Caco-2 (cell line): ENCODE results near the gene TDRD12. TPM values are rescaled to one million over a fixed set of nuclear protein-coding genes. Genes with fewer than 3 reads are reported as not detected.

ENCODE experiments used
- BruUV-seq: library from RNA; stranded (reverse); fragments of 400-500 nt; replicated peaks from 2 replicates; lab custom pipeline; 2021; lab: Mats Ljungman, UMichigan
- CTCF ChIA-PET: fragments of 300-600 bp; sonication (Branson Sonifier 250); formaldehyde crosslinking; loops from one replicate; lab custom pipeline; 2022; ENCODE audit warnings: antibody characterized with exemption; lab: Charles Lee
- POLR2A ChIA-PET: fragments of 300-600 bp; sonication (Branson Sonifier 250); formaldehyde crosslinking; loops from one replicate; lab custom pipeline; 2022; ENCODE audit warnings: antibody characterized with exemption; lab: Charles Lee
- DNase-seq, 2 experiments: peaks; one replicate each; pipeline versions ENCODE4 v3.0.0 to v3.0.0-alpha.2; 2020 to 2022
- H3K27me3 ChIP-seq: replicated peaks from 2 replicates; pipeline ENCODE4 v1.6.0; 2011; ENCODE audit warnings: low read length; ENCODE audit not compliant: control insufficient read depth, insufficient read depth
- H3K36me3 ChIP-seq: 2 replicates; pipeline ENCODE4 v1.5.1; 2011; ENCODE audit warnings: low read length; ENCODE audit not compliant: control insufficient read depth, insufficient read depth
- H3K4me1 ChIP-seq: fragments of 250-450 bp; sonication (Bioruptor Pico); 2 replicates; pipeline ENCODE4 v1.5.1; 2020; ENCODE audit warnings: mild to moderate bottlenecking
- H3K4me3 ChIP-seq: 2 replicates; pipeline ENCODE4 v1.5.1; 2011; ENCODE audit warnings: low read depth, mild to moderate bottlenecking, control low read depth, low read length
- H3K9me3 ChIP-seq: fragments of 250-450 bp; sonication (Bioruptor Pico); 2 replicates; pipeline ENCODE4 v1.5.1; 2020; ENCODE audit warnings: mild to moderate bottlenecking, moderate library complexity
- H3K27ac Mint-ChIP-seq: one replicate; pipeline ENCODE4 v1.8.0; 2022; ENCODE audit warnings: mixed read lengths; ENCODE audit not compliant: unreplicated experiment
- H3K27me3 Mint-ChIP-seq: one replicate; pipeline ENCODE4 v1.8.0; 2022; ENCODE audit warnings: mixed read lengths; ENCODE audit not compliant: insufficient read depth, unreplicated experiment
- H3K36me3 Mint-ChIP-seq: one replicate; pipeline ENCODE4 v1.8.0; 2022; ENCODE audit warnings: mild to moderate bottlenecking, mixed read lengths; ENCODE audit not compliant: insufficient read depth, unreplicated experiment
- H3K4me1 Mint-ChIP-seq: one replicate; pipeline ENCODE4 v1.8.0; 2022; ENCODE audit warnings: low read depth, mixed read lengths; ENCODE audit not compliant: unreplicated experiment
- H3K4me3 Mint-ChIP-seq: one replicate; pipeline ENCODE4 v1.8.0; 2022; ENCODE audit warnings: mild to moderate bottlenecking, moderate library complexity, mixed read lengths; ENCODE audit not compliant: unreplicated experiment
- H3K9me3 Mint-ChIP-seq: one replicate; pipeline ENCODE4 v1.8.0; 2022; ENCODE audit warnings: mixed read lengths; ENCODE audit not compliant: unreplicated experiment
- intact Hi-C: fragments of 100-400 bp; cut with micrococcal nuclease; formaldehyde crosslinking; loops from one replicate; pipeline ENCODE4 v1.10.0; 2022; ENCODE audit not compliant: unreplicated experiment
- total RNA-seq: library from RNA; stranded (reverse); gene quantifications from 2 replicates; pipeline ENCODE4 v1.2.3, GENCODE V29; 2022
- TF ChIP-seq, protein P1 (sequence below), 2 experiments: fragments of 200-600 bp in 1 of 2; IDR thresholded peaks; 1 replicate in 1 of 2; 2 replicates in 1 of 2; pipeline versions ENCODE4 v1.5.1 to v1.8.0; 2011 to 2022; ENCODE audit warnings: antibody characterized with exemption in 1 of 2, control low read depth in 1 of 2, inconsistent platforms in 1 of 2, low read depth in 1 of 2, low read length in 1 of 2, mild to moderate bottlenecking in 1 of 2, moderate library complexity in 1 of 2; ENCODE audit not compliant: insufficient read depth in 1 of 2, severe bottlenecking in 1 of 2, unreplicated experiment in 1 of 2

Gene TDRD12
- total RNA-seq, 1 experiment from 2014 or later: 0.11 TPM

DNA sequence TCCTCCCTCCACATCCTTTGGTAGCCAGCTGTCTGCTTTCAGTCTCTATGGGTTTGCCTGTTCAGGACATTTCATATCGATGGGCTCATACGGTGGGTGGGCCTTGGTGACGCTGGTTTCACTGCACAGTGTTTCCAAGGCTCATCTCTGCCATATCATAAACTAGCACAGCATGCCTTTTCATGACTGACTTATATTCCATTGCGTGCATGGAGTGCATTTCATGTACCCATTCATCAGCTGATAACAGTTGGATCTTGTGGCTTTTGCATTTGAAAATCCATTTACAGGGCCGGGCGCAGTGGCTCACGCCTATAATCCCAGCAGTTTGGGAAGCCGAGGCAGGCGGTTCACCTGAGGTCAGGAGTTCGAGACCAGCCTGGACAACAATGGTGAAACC is 69.9 kb downstream of the TDRD12 start:
- Histone ChIP-seq H3K9me3 (no peaks in the 10 kb centered on the region), H3K36me3 (no peaks in the 10 kb centered on the region), H3K27me3 (no peaks in the 10 kb centered on the region), H3K4me3 (no peak overlapping the region), H3K4me1 (no peaks in the 10 kb centered on the region)
- H3K27me3 Mint-ChIP-seq: no peaks in the 10 kb centered on the region
- H3K4me1 Mint-ChIP-seq: no peaks in the 10 kb centered on the region
- H3K36me3 Mint-ChIP-seq: no peaks in the 10 kb centered on the region
- DNase-seq: no peak
- no TSS peak for BruUV-seq
- no peak overlapping the region for H3K27ac Mint-ChIP-seq
- CTCF ChIA-PET: no interaction called here
- H3K9me3 Mint-ChIP-seq: no peaks in the 10 kb centered on the region
- POLR2A ChIA-PET: no interaction called here
- no peak overlapping the region for H3K4me3 Mint-ChIP-seq
- intact Hi-C loops: no loop called here
- TF ChIP-seq, protein P1, sequence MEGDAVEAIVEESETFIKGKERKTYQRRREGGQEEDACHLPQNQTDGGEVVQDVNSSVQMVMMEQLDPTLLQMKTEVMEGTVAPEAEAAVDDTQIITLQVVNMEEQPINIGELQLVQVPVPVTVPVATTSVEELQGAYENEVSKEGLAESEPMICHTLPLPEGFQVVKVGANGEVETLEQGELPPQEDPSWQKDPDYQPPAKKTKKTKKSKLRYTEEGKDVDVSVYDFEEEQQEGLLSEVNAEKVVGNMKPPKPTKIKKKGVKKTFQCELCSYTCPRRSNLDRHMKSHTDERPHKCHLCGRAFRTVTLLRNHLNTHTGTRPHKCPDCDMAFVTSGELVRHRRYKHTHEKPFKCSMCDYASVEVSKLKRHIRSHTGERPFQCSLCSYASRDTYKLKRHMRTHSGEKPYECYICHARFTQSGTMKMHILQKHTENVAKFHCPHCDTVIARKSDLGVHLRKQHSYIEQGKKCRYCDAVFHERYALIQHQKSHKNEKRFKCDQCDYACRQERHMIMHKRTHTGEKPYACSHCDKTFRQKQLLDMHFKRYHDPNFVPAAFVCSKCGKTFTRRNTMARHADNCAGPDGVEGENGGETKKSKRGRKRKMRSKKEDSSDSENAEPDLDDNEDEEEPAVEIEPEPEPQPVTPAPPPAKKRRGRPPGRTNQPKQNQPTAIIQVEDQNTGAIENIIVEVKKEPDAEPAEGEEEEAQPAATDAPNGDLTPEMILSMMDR (IDR thresholded peaks at IDR 0.05; ENCODE audit: insufficient read depth in 1 of 2, low read depth in 1 of 2, low read length in 1 of 2, severe bottlenecking in 1 of 2, unreplicated experiment in 1 of 2): no peak

DNA sequence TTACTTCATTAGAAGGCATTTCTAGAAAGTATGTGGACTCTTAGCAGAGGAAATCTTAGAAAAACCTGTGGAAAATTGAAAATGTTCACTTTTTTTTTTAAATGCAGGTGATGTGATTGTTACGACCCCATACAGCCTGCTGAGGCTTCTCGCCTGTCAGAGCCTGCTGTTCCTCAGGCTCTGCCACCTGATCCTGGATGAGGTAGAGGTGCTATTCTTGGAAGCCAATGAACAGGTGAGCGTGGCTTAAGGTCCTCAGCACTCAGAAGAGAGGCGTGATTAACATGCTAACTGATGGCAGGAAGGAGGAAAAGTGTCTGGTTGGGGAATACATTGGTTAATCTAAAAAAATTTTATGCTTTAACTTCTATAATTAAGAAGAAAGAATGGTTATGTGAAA is 78.6 kb downstream of the TDRD12 start:
- Mint-ChIP-seq H3K36me3 (no peaks in the 10 kb centered on the region), H3K27me3 (peaks cover 3% of the 10 kb centered on the region)

DNA sequence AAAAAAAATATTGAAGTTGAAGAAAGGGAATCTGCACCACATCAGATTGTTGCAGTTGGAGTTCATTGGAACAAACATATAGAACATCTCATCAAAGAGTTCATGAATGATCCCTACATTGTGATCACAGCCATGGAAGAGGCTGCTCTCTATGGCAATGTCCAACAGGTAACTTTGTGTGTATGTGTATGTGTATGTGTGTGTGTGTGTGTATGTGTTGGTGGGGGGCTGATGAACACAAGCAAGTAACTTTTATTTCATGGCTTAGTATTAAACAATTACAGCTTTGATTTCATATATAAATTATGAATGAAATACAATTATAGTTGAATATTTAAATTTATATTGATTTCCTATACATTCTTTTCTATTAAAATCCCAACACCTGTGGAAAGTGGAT is 80.6 kb downstream of the TDRD12 start:
- DNase-seq: no peak
- BruUV-seq: no TSS peak
- Histone ChIP-seq H3K36me3 (no peaks in the 10 kb centered on the region), H3K27me3 (no peaks in the 10 kb centered on the region), H3K9me3 (no peaks in the 10 kb centered on the region), H3K4me1 (no peaks in the 10 kb centered on the region), H3K4me3 (no peak overlapping the region)
- Mint-ChIP-seq H3K4me1 (no peaks in the 10 kb centered on the region), H3K27me3 (peaks cover 3% of the 10 kb centered on the region), H3K36me3 (no peaks in the 10 kb centered on the region), H3K4me3 (no peak overlapping the region), H3K27ac (no peak overlapping the region), H3K9me3 (no peaks in the 10 kb centered on the region)
- TF ChIP-seq, protein P1 (IDR thresholded peaks at IDR 0.05; ENCODE audit: insufficient read depth in 1 of 2, low read depth in 1 of 2, low read length in 1 of 2, severe bottlenecking in 1 of 2, unreplicated experiment in 1 of 2): no peak
- CTCF ChIA-PET: no interaction called here
- POLR2A ChIA-PET: interaction anchor here (0.6 kb wide), 1 partner anchor 38 kb away, joined by 4 read pairs; no protein-coding TSS in a partner anchor
- intact Hi-C loops: no loop called here

More for the DNA sequence above, 78.6 kb downstream of the TDRD12 start:
- Histone ChIP-seq H3K36me3 (no peaks in the 10 kb centered on the region), H3K27me3 (no peaks in the 10 kb centered on the region), H3K9me3 (no peaks in the 10 kb centered on the region), H3K4me1 (no peaks in the 10 kb centered on the region), H3K4me3 (no peak overlapping the region)
- TF ChIP-seq, protein P1 (IDR thresholded peaks at IDR 0.05; ENCODE audit: insufficient read depth in 1 of 2, low read depth in 1 of 2, low read length in 1 of 2, severe bottlenecking in 1 of 2, unreplicated experiment in 1 of 2): no peak
- Mint-ChIP-seq H3K4me1 (no peaks in the 10 kb centered on the region), H3K4me3 (no peak overlapping the region), H3K27ac (no peak overlapping the region), H3K9me3 (no peaks in the 10 kb centered on the region)
- intact Hi-C loops: no loop called here
- ChIA-PET POLR2A (no interaction called here), CTCF (no interaction called here)
- DNase-seq: no peak
- no TSS peak for BruUV-seq
